Immature natural killer cell (primary cell): ENCODE data around the gene CASZ1. TPM values are rescaled to one million over a fixed set of nuclear protein-coding genes. Genes with fewer than 3 reads are reported as not detected.

Experiments used
- DNase-seq, 3 donors: peaks; one replicate each; pipeline ENCODE4 v3.0.0; 2022; ENCODE audit warnings: mixed read lengths in 1 of 3
- H3K27ac Mint-ChIP-seq, 6 donors: one replicate each; pipeline ENCODE4 v1.8.0; 2020; ENCODE audit warnings: mixed read lengths in 6 of 6, mild to moderate bottlenecking in 5 of 6, inconsistent platforms in 4 of 6, moderate library complexity in 3 of 6
- H3K27me3 Mint-ChIP-seq, 3 donors: one replicate each; pipeline ENCODE4 v1.8.0; 2020 to 2021; ENCODE audit warnings: low read depth in 3 of 3, mild to moderate bottlenecking in 3 of 3, mixed read lengths in 3 of 3, moderate library complexity in 3 of 3, inconsistent platforms in 1 of 3
- H3K36me3 Mint-ChIP-seq, 3 donors: one replicate each; pipeline ENCODE4 v1.8.0; 2020; ENCODE audit warnings: mixed read lengths in 3 of 3, inconsistent platforms in 2 of 3, mild to moderate bottlenecking in 2 of 3
- H3K4me1 Mint-ChIP-seq, 2 donors: one replicate each; pipeline ENCODE4 v1.8.0; 2020; ENCODE audit warnings: inconsistent platforms in 2 of 2, mild to moderate bottlenecking in 2 of 2, mixed read lengths in 2 of 2, moderate library complexity in 1 of 2
- H3K4me3 Mint-ChIP-seq, 5 donors: one replicate each; pipeline ENCODE4 v1.8.0; 2020; ENCODE audit warnings: mild to moderate bottlenecking in 5 of 5, mixed read lengths in 5 of 5, inconsistent platforms in 3 of 5, moderate library complexity in 3 of 5
- H3K9me3 Mint-ChIP-seq, 6 donors: one replicate each; pipeline ENCODE4 v1.8.0; 2020; ENCODE audit warnings: mild to moderate bottlenecking in 6 of 6, mixed read lengths in 6 of 6, inconsistent platforms in 4 of 6, moderate library complexity in 3 of 6
- polyA plus RNA-seq, 3 donors: library from polyadenylated mRNA; unstranded; fragments of 300-500 nt; fragmentation: Illumina TruSeq; gene quantifications; one replicate each; pipeline ENCODE4 v1.2.3, GENCODE V29; 2021

The CASZ1 gene
- polyA plus RNA-seq, 3 donors from 2014 or later, result 1.0 to 6.5 (median 1.9) TPM

GRCh38 chr1:10620776-10621175 lies 175.7 kb downstream of the CASZ1 start:
- Mint-ChIP-seq H3K27me3 (no peaks in the 10 kb centered on the region), H3K36me3 (peaks cover 6 to 8% (median 7%) of the 10 kb centered on the region in 3 donors), H3K27ac (no peak overlapping the region), H3K9me3 (no peaks in the 10 kb centered on the region), H3K4me1 (no peaks in the 10 kb centered on the region), H3K4me3 (no peak overlapping the region)
- no peak for DNase-seq

GRCh38 chr1:10617931-10618885 lies 178.2 kb downstream of the CASZ1 start:
- Mint-ChIP-seq H3K4me3 (no peak overlapping the region), H3K27ac (peak overlapping the region in 2 of 6 donors; percentile 24 to 53), H3K36me3 (peaks cover 0 to 5% (median 4%) of the 10 kb centered on the region in 3 donors), H3K4me1 (peaks cover 0 to 4% of the 10 kb centered on the region in 2 donors), H3K27me3 (no peaks in the 10 kb centered on the region), H3K9me3 (no peaks in the 10 kb centered on the region)
- DNase-seq, result no peak

GRCh38 chr1:10617318-10617717 lies 179.1 kb downstream of the CASZ1 start:
- Mint-ChIP-seq H3K27ac (no peak overlapping the region), H3K9me3 (no peaks in the 10 kb centered on the region), H3K27me3 (no peaks in the 10 kb centered on the region), H3K36me3 (peaks cover 0 to 3% (median 2%) of the 10 kb centered on the region in 3 donors), H3K4me1 (peaks cover 0 to 4% of the 10 kb centered on the region in 2 donors), H3K4me3 (no peak overlapping the region)
- DNase-seq, result no peak

- Mint-ChIP-seq H3K4me3 (no peak overlapping the region), H3K36me3 (no peaks in the 10 kb centered on the region), H3K27ac (no peak overlapping the region), H3K9me3 (no peaks in the 10 kb centered on the region), H3K4me1 (peaks cover 0 to 4% of the 10 kb centered on the region in 2 donors), H3K27me3 (no peaks in the 10 kb centered on the region)
- no peak for DNase-seq
Measured at GRCh38 chr1:10616696-10617095, 179.8 kb downstream of the CASZ1 start.

- peaks cover 0 to 4% of the 10 kb centered on the region in 2 donors for H3K4me1 Mint-ChIP-seq
- DNase-seq, result no peak
- no peaks in the 10 kb centered on the region for H3K9me3 Mint-ChIP-seq
- H3K27me3 Mint-ChIP-seq, result no peaks in the 10 kb centered on the region
- no peaks in the 10 kb centered on the region for H3K36me3 Mint-ChIP-seq
- H3K27ac Mint-ChIP-seq, result peak overlapping the region in 1 of 6 donors; percentile 43
- H3K4me3 Mint-ChIP-seq, result no peak overlapping the region
Measured at GRCh38 chr1:10615932-10616671, 180.3 kb downstream of the CASZ1 start.

- Mint-ChIP-seq H3K27me3 (no peaks in the 10 kb centered on the region), H3K27ac (peak overlapping the region in 1 of 6 donors; percentile 43), H3K4me1 (peaks cover 0 to 4% of the 10 kb centered on the region in 2 donors), H3K4me3 (no peak overlapping the region), H3K9me3 (no peaks in the 10 kb centered on the region), H3K36me3 (no peaks in the 10 kb centered on the region)
- DNase-seq, result no peak
Measured at GRCh38 chr1:10615332-10615731, 181.1 kb downstream of the CASZ1 start.

- Mint-ChIP-seq H3K36me3 (no peaks in the 10 kb centered on the region), H3K9me3 (no peaks in the 10 kb centered on the region), H3K27ac (peak overlapping the region in 1 of 6 donors; percentile 7), H3K4me1 (peaks cover 0 to 4% of the 10 kb centered on the region in 2 donors), H3K27me3 (no peaks in the 10 kb centered on the region), H3K4me3 (no peak overlapping the region)
- no peak for DNase-seq
Measured at GRCh38 chr1:10614377-10615225, 181.8 kb downstream of the CASZ1 start.

- Mint-ChIP-seq H3K4me3 (no peak overlapping the region), H3K9me3 (no peaks in the 10 kb centered on the region), H3K27me3 (no peaks in the 10 kb centered on the region), H3K4me1 (peaks cover 0 to 4% of the 10 kb centered on the region in 2 donors), H3K27ac (no peak overlapping the region), H3K36me3 (no peaks in the 10 kb centered on the region)
- DNase-seq, result no peak
Measured at GRCh38 chr1:10613861-10614260, 182.6 kb downstream of the CASZ1 start.

- no peak overlapping the region for H3K4me3 Mint-ChIP-seq
Measured at GRCh38 chr1:10613340-10613739, 183.1 kb downstream of the CASZ1 start.

GRCh38 chr1:10612436-10613160 lies 183.8 kb downstream of the CASZ1 start:
- Mint-ChIP-seq H3K9me3 (no peaks in the 10 kb centered on the region), H3K4me3 (no peak overlapping the region), H3K4me1 (peaks cover 0 to 4% of the 10 kb centered on the region in 2 donors), H3K27ac (peak overlapping the region in 2 of 6 donors; percentile 37 to 48), H3K27me3 (no peaks in the 10 kb centered on the region), H3K36me3 (no peaks in the 10 kb centered on the region)
- no peak for DNase-seq

More at GRCh38 chr1:10613340-10613739, 183.1 kb downstream of the CASZ1 start:
- H3K9me3 Mint-ChIP-seq, result no peaks in the 10 kb centered on the region
- no peaks in the 10 kb centered on the region for H3K27me3 Mint-ChIP-seq
- H3K27ac Mint-ChIP-seq, result peak overlapping the region in 1 of 6 donors; percentile 37
- DNase-seq, result no peak
- peaks cover 0 to 4% of the 10 kb centered on the region in 2 donors for H3K4me1 Mint-ChIP-seq
- H3K36me3 Mint-ChIP-seq, result no peaks in the 10 kb centered on the region

GRCh38 chr1:10610901-10611600 lies 185.4 kb downstream of the CASZ1 start:
- no peaks in the 10 kb centered on the region for H3K9me3 Mint-ChIP-seq
- H3K27me3 Mint-ChIP-seq, result no peaks in the 10 kb centered on the region
- no peak for DNase-seq
- H3K36me3 Mint-ChIP-seq, result no peaks in the 10 kb centered on the region
- H3K27ac Mint-ChIP-seq, result no peak overlapping the region
- peaks cover 0 to 4% of the 10 kb centered on the region in 2 donors for H3K4me1 Mint-ChIP-seq
- H3K4me3 Mint-ChIP-seq, result no peak overlapping the region

GRCh38 chr1:10608690-10609089 lies 187.8 kb downstream of the CASZ1 start:
- no peak overlapping the region for H3K4me3 Mint-ChIP-seq
- H3K36me3 Mint-ChIP-seq, result no peaks in the 10 kb centered on the region
- H3K9me3 Mint-ChIP-seq, result no peaks in the 10 kb centered on the region
- peak overlapping the region in 1 of 6 donors; percentile 32 for H3K27ac Mint-ChIP-seq
- DNase-seq, result no peak
- H3K27me3 Mint-ChIP-seq, result no peaks in the 10 kb centered on the region
- H3K4me1 Mint-ChIP-seq, result no peaks in the 10 kb centered on the region
